ENCODE results near the gene DDI1. TPM values are rescaled to one million over a fixed set of nuclear protein-coding genes. Genes with fewer than 3 reads are reported as not detected.

Gene DDI1
- total RNA-seq, 2 donors from 2014 or later, result not detected

DNA sequence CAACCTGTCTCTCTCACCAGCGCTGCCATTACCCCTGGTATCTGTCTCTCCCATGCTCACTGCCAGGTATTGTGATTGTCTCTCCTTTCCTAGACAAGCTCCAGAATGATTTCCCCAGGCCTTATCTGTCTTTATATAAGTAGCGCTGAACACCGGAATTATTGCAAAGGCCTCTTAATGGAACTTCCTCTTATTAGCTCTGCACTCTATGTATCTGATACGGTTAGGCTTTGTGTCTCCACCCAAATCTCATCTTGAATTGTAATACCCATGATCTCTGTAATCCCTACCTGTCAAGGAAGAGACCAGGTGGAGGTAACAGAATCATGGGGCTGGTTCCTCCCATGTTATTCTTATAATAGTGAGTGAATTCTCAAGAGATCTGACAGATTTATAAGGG, 39.3 kb downstream of the DDI1 start:
- Histone ChIP-seq H3K36me3 (ENCODE audit: control insufficient read depth, insufficient read depth, low read length) (no peaks in the 10 kb centered on the region), H3K27ac (ENCODE audit: low read depth, low read length) (no peak overlapping the region), H3K9me3 (ENCODE audit: control insufficient read depth, low read length) (no peaks in the 10 kb centered on the region), H3K4me1 (ENCODE audit: control insufficient read depth, insufficient read depth, low read length) (no peaks in the 10 kb centered on the region), H3K9ac (ENCODE audit: extremely low read depth, low read length, poor library complexity, severe bottlenecking) (no peak overlapping the region), H3K27me3 (ENCODE audit: control insufficient read depth, insufficient read depth, low read length, poor library complexity, severe bottlenecking) (no peaks in the 10 kb centered on the region), H3K4me3 (ENCODE audit: low read length) (no peak overlapping the region)
- TF ChIP-seq CTCF (conservative IDR thresholded peaks at IDR 0.05), result no peak
- DNase-seq, result no peak
- Mint-ChIP-seq H3K27me3 (ENCODE audit: insufficient read depth) (no peaks in the 10 kb centered on the region), H3K36me3 (ENCODE audit: low read depth) (no peaks in the 10 kb centered on the region), H3K4me1 (peaks cover 8% of the 10 kb centered on the region), H3K4me3 (no peak overlapping the region), H3K9me3 (no peaks in the 10 kb centered on the region), H3K27ac (no peak overlapping the region)
- 86 to 92% methylated on average over 4 of the region's 4 CpGs for WGBS, 2 experiments (ENCODE audit: insufficient coverage in 1 of 2, insufficient read length in 1 of 2)

DNA sequence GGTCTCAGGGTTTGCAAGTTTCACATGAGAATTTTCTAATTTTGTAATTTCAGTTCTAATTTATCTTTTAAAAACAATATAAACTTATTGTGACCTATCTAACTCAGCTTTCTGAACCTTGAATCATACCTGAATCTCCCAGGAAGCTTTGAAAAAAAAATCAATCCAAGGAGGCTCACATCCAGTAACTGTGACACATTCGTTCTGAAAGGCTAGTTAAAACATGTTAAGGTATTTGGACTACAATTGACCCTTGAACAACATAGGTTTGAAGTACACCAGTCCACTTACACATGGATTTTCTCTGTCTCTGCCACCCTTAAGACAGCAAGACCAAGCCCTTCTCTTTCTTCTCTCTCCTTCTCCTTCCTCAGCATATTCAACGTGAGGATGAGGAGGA, 40.0 kb downstream of the DDI1 start:
- no peak overlapping the region for H3K27ac ChIP-seq (ENCODE audit: low read depth, low read length)
- no peak overlapping the region for H3K9ac ChIP-seq (ENCODE audit: extremely low read depth, low read length, poor library complexity, severe bottlenecking)
- Mint-ChIP-seq H3K27me3 (ENCODE audit: insufficient read depth) (no peaks in the 10 kb centered on the region), H3K9me3 (no peaks in the 10 kb centered on the region), H3K4me1 (peaks cover 8% of the 10 kb centered on the region), H3K36me3 (ENCODE audit: low read depth) (no peaks in the 10 kb centered on the region), H3K27ac (no peak overlapping the region), H3K4me3 (no peak overlapping the region)
- no peak overlapping the region for H3K4me3 ChIP-seq (ENCODE audit: low read length)
- no peaks in the 10 kb centered on the region for H3K27me3 ChIP-seq (ENCODE audit: control insufficient read depth, insufficient read depth, low read length, poor library complexity, severe bottlenecking)
- no peak for DNase-seq
- H3K36me3 ChIP-seq (ENCODE audit: control insufficient read depth, insufficient read depth, low read length), result no peaks in the 10 kb centered on the region
- no peaks in the 10 kb centered on the region for H3K9me3 ChIP-seq (ENCODE audit: control insufficient read depth, low read length)
- H3K4me1 ChIP-seq (ENCODE audit: control insufficient read depth, insufficient read depth, low read length), result no peaks in the 10 kb centered on the region
- 88 to 95% methylated on average over 1 of the region's 2 CpGs for WGBS, 2 experiments (ENCODE audit: insufficient coverage in 1 of 2, insufficient read length in 1 of 2)
- TF ChIP-seq CTCF (conservative IDR thresholded peaks at IDR 0.05), result no peak

- Mint-ChIP-seq H3K27me3 (ENCODE audit: insufficient read depth) (no peaks in the 10 kb centered on the region), H3K27ac (no peak overlapping the region), H3K36me3 (ENCODE audit: low read depth) (no peaks in the 10 kb centered on the region), H3K4me1 (peaks cover 8% of the 10 kb centered on the region), H3K9me3 (no peaks in the 10 kb centered on the region), H3K4me3 (no peak overlapping the region)
- Histone ChIP-seq H3K36me3 (ENCODE audit: control insufficient read depth, insufficient read depth, low read length) (no peaks in the 10 kb centered on the region), H3K4me3 (ENCODE audit: low read length) (no peak overlapping the region), H3K27ac (ENCODE audit: low read depth, low read length) (no peak overlapping the region), H3K4me1 (ENCODE audit: control insufficient read depth, insufficient read depth, low read length) (no peaks in the 10 kb centered on the region), H3K9ac (ENCODE audit: extremely low read depth, low read length, poor library complexity, severe bottlenecking) (no peak overlapping the region), H3K9me3 (ENCODE audit: control insufficient read depth, low read length) (no peaks in the 10 kb centered on the region), H3K27me3 (ENCODE audit: control insufficient read depth, insufficient read depth, low read length, poor library complexity, severe bottlenecking) (no peaks in the 10 kb centered on the region)
- 91 to 100% methylated on average over 1 to 4 of the region's 4 CpGs for WGBS, 2 experiments (ENCODE audit: insufficient coverage in 1 of 2, insufficient read length in 1 of 2)
- no peak for DNase-seq
- no peak for TF ChIP-seq CTCF (conservative IDR thresholded peaks at IDR 0.05)
Observed at GRCh38 chr11:104078245-104078644, 41.8 kb downstream of the DDI1 start.
